GM19452 (cell line): ENCODE data around the gene TPM2.
A peak's percentile ranks its signal among the peaks of the same experiment; 100 is the strongest.
"Not testable (repeated sequence)": the region's sequence is repeated elsewhere in the genome, so short reads cannot be mapped to it uniquely, and the experiment has no call there.

ENCODE experiments used
- ATAC-seq: cut with Tn5 transposase; IDR thresholded peaks from one replicate; pipeline ENCODE4 v1.9.1; 2021; ENCODE audit not compliant: unreplicated experiment

The TPM2 gene

GRCh38 chr9:35656831-35657545 lies 32.7 kb downstream of the TPM2 start:
- ATAC-seq, result no peak

- ATAC-seq, result no peak
Observed at GRCh38 chr9:35656348-35656747, 33.4 kb downstream of the TPM2 start.

- no peak for ATAC-seq
Observed at GRCh38 chr9:35653611-35654010, 36.1 kb downstream of the TPM2 start.

- no peak for ATAC-seq
Observed at GRCh38 chr9:35652829-35653209, 36.9 kb downstream of the TPM2 start.

GRCh38 chr9:35651956-35652828 lies 37.5 kb downstream of the TPM2 start:
- no peak for ATAC-seq

GRCh38 chr9:35650341-35651158 lies 39.2 kb downstream of the TPM2 start, which contains the start of gene SIT1:
SIT1 (minus strand) TSS chr9:35650931; CDS start chr9:35650853, 78 bp downstream.
- ATAC-seq, result no peak

GRCh38 chr9:35649431-35650340 lies 40.0 kb downstream of the TPM2 start:
- ATAC-seq, result no peak

- peak; percentile 90 for ATAC-seq
Observed at GRCh38 chr9:35646533-35647265, 43.0 kb downstream of the TPM2 start.

GRCh38 chr9:35646153-35646532 lies 43.6 kb downstream of the TPM2 start:
- ATAC-seq, result no peak

GRCh38 chr9:35645736-35646135 lies 44.0 kb downstream of the TPM2 start:
- ATAC-seq, result not testable (repeated sequence)

- ATAC-seq, result no peak
Observed at GRCh38 chr9:35643046-35643445, 46.7 kb downstream of the TPM2 start.

GRCh38 chr9:35641478-35641877 lies 48.2 kb downstream of the TPM2 start:
- ATAC-seq, result not testable (repeated sequence)

- ATAC-seq, result not testable (repeated sequence)
Observed at GRCh38 chr9:35640431-35640830, 49.3 kb downstream of the TPM2 start.

- ATAC-seq, result no peak
Observed at GRCh38 chr9:35639631-35640030, 50.1 kb downstream of the TPM2 start.

- ATAC-seq, result not testable (repeated sequence)
Observed at GRCh38 chr9:35639225-35639624, 50.5 kb downstream of the TPM2 start.

GRCh38 chr9:35638751-35639150 lies 51.0 kb downstream of the TPM2 start:
- not testable (repeated sequence) for ATAC-seq

GRCh38 chr9:35637427-35637955 lies 52.2 kb downstream of the TPM2 start:
- ATAC-seq, result not testable (repeated sequence)

GRCh38 chr9:35636877-35637246 lies 52.9 kb downstream of the TPM2 start:
- ATAC-seq, result not testable (repeated sequence)

GRCh38 chr9:35636135-35636876 lies 53.4 kb downstream of the TPM2 start:
- ATAC-seq, result no peak
